ENCODE data around the gene SFXN1. TPM values are rescaled to one million over a fixed set of nuclear protein-coding genes. Genes with fewer than 3 reads are reported as not detected.

Gene SFXN1
- total RNA-seq, 1 donor from 2014 or later, result 181 TPM

GRCh38 chr5:175542232-175542965 is 64.0 kb downstream of the SFXN1 start:
- Histone ChIP-seq H3K9me3 (ENCODE audit: low read depth) (no peaks in the 10 kb centered on the region), H3K4me1 (peaks cover 12% of the 10 kb centered on the region), H2AFZ (replicated peaks) (no peak overlapping the region), H3F3A (ENCODE audit: low read depth) (peaks cover 7% of the 10 kb centered on the region), H3K4me3 (no peak overlapping the region), H3K27me3 (no peaks in the 10 kb centered on the region), H3K36me3 (no peaks in the 10 kb centered on the region), H3K79me2 (ENCODE audit: low read depth) (no peaks in the 10 kb centered on the region), H4K20me1 (ENCODE audit: low read depth) (no peaks in the 10 kb centered on the region), H3K27ac (no peak overlapping the region), H3K9ac (no peak overlapping the region), H3K4me2 (no peak overlapping the region)
- H3K27me3 Mint-ChIP-seq (ENCODE audit: insufficient read depth, low read depth), result peaks cover 3% of the 10 kb centered on the region
- no peak overlapping the region for H3K27ac Mint-ChIP-seq
- H3K9me3 Mint-ChIP-seq, result no peaks in the 10 kb centered on the region
- no peaks in the 10 kb centered on the region for H3K36me3 Mint-ChIP-seq
- no peak for DNase-seq (ENCODE audit: low spot score)
- peaks cover 16% of the 10 kb centered on the region for H3K4me1 Mint-ChIP-seq
- TF ChIP-seq EZH2 (IDR thresholded peaks at IDR 0.05) (no peak), EZH2phosphoT487 (IDR thresholded peaks at IDR 0.05) (no peak)
- TF ChIP-seq, protein P1, sequence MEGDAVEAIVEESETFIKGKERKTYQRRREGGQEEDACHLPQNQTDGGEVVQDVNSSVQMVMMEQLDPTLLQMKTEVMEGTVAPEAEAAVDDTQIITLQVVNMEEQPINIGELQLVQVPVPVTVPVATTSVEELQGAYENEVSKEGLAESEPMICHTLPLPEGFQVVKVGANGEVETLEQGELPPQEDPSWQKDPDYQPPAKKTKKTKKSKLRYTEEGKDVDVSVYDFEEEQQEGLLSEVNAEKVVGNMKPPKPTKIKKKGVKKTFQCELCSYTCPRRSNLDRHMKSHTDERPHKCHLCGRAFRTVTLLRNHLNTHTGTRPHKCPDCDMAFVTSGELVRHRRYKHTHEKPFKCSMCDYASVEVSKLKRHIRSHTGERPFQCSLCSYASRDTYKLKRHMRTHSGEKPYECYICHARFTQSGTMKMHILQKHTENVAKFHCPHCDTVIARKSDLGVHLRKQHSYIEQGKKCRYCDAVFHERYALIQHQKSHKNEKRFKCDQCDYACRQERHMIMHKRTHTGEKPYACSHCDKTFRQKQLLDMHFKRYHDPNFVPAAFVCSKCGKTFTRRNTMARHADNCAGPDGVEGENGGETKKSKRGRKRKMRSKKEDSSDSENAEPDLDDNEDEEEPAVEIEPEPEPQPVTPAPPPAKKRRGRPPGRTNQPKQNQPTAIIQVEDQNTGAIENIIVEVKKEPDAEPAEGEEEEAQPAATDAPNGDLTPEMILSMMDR (IDR thresholded peaks at IDR 0.05), result no peak
- H3K4me3 Mint-ChIP-seq, result no peak overlapping the region

DNA sequence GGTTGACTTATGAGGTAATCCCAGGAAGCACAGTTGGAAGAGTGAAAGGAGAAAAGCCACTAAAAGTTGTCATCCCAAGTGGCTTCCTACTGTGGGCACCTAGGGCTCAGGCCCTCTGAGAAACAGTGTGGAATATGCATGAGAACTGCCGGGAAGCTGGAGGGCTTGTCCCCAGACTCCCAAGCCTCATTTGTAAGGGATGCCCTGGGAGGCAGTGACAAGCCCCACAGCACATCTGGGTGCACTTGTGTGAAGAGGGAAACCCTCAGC is 64.5 kb downstream of the SFXN1 start:
- Histone ChIP-seq H3K9ac (no peak overlapping the region), H3K9me3 (ENCODE audit: low read depth) (no peaks in the 10 kb centered on the region), H3F3A (ENCODE audit: low read depth) (peaks cover 12% of the 10 kb centered on the region), H3K27me3 (no peaks in the 10 kb centered on the region), H3K79me2 (ENCODE audit: low read depth) (no peaks in the 10 kb centered on the region), H3K4me2 (no peak overlapping the region), H3K4me1 (peaks cover 17% of the 10 kb centered on the region), H4K20me1 (ENCODE audit: low read depth) (no peaks in the 10 kb centered on the region), H3K36me3 (no peaks in the 10 kb centered on the region), H3K27ac (no peak overlapping the region), H3K4me3 (no peak overlapping the region), H2AFZ (replicated peaks) (no peak overlapping the region)
- Mint-ChIP-seq H3K4me1 (peaks cover 21% of the 10 kb centered on the region), H3K27me3 (ENCODE audit: insufficient read depth, low read depth) (peaks cover 3% of the 10 kb centered on the region), H3K9me3 (no peaks in the 10 kb centered on the region), H3K4me3 (no peak overlapping the region), H3K27ac (no peak overlapping the region), H3K36me3 (no peaks in the 10 kb centered on the region)
- no peak for DNase-seq (ENCODE audit: low spot score)
- no peak for TF ChIP-seq EZH2phosphoT487 (IDR thresholded peaks at IDR 0.05)
- TF ChIP-seq, protein P1 (IDR thresholded peaks at IDR 0.05), result no peak
- TF ChIP-seq EZH2 (IDR thresholded peaks at IDR 0.05), result no peak

GRCh38 chr5:175544108-175544511 is 65.8 kb downstream of the SFXN1 start:
- peaks cover 24% of the 10 kb centered on the region for H3F3A ChIP-seq (ENCODE audit: low read depth)
- Mint-ChIP-seq H3K27ac (no peak overlapping the region), H3K4me3 (no peak overlapping the region), H3K4me1 (peaks cover 33% of the 10 kb centered on the region), H3K27me3 (ENCODE audit: insufficient read depth, low read depth) (peaks cover 3% of the 10 kb centered on the region), H3K9me3 (no peaks in the 10 kb centered on the region), H3K36me3 (no peaks in the 10 kb centered on the region)
- no peak overlapping the region for H3K27ac ChIP-seq
- TF ChIP-seq EZH2phosphoT487 (IDR thresholded peaks at IDR 0.05) (no peak), EZH2 (IDR thresholded peaks at IDR 0.05) (no peak)
- TF ChIP-seq, protein P1 (IDR thresholded peaks at IDR 0.05), result no peak
- no peaks in the 10 kb centered on the region for H3K36me3 ChIP-seq
- no peaks in the 10 kb centered on the region for H3K79me2 ChIP-seq (ENCODE audit: low read depth)
- H4K20me1 ChIP-seq (ENCODE audit: low read depth), result no peaks in the 10 kb centered on the region
- no peaks in the 10 kb centered on the region for H3K27me3 ChIP-seq
- no peaks in the 10 kb centered on the region for H3K9me3 ChIP-seq (ENCODE audit: low read depth)
- no peak for DNase-seq (ENCODE audit: low spot score)
- no peak overlapping the region for H3K4me3 ChIP-seq
- no peak overlapping the region for H3K4me2 ChIP-seq
- H3K4me1 ChIP-seq, result peaks cover 29% of the 10 kb centered on the region
- no peak overlapping the region for H2AFZ ChIP-seq (replicated peaks)
- H3K9ac ChIP-seq, result no peak overlapping the region

All from neural progenitor cell (in vitro differentiated cells).